Measurements from ENCODE around the gene ZNF330.

DNA sequence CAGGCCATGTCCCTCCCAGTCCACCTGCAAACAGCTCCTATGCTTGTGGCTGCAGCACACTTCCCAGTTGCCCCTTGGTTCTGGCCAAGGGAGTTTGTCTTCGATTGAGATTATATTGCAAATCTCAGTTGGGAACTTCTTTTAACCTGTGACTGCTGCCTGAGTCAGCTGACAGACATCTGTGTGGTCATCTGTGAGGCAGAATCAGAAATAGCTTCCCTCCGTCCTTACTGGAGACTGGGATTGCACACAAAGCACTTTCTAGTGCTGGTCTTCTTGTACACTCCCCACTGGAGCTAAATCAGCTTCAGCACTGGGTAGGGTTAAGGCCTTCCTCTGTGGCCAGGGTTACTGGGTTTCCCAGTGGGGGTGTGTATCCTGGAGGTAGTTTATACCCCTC is 34.3 kb downstream of the ZNF330 start:
- TF ChIP-seq, protein P1, sequence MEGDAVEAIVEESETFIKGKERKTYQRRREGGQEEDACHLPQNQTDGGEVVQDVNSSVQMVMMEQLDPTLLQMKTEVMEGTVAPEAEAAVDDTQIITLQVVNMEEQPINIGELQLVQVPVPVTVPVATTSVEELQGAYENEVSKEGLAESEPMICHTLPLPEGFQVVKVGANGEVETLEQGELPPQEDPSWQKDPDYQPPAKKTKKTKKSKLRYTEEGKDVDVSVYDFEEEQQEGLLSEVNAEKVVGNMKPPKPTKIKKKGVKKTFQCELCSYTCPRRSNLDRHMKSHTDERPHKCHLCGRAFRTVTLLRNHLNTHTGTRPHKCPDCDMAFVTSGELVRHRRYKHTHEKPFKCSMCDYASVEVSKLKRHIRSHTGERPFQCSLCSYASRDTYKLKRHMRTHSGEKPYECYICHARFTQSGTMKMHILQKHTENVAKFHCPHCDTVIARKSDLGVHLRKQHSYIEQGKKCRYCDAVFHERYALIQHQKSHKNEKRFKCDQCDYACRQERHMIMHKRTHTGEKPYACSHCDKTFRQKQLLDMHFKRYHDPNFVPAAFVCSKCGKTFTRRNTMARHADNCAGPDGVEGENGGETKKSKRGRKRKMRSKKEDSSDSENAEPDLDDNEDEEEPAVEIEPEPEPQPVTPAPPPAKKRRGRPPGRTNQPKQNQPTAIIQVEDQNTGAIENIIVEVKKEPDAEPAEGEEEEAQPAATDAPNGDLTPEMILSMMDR (IDR thresholded peaks at IDR 0.05; ENCODE audit: low read length): no peak
- TF ChIP-seq EZH2 (IDR thresholded peaks at IDR 0.05; ENCODE audit: borderline replicate concordance, low read length): no peak

Data from OCI-LY1 (cell line).